ENCODE results near the gene GPR15.

GPR15 gene

GRCh38 chr3:98531622-98532274, at the start of gene GPR15:
Gene GPR15, plus strand, starts transcription at chr3:98531978. Its CDS starts 56 bp downstream, at chr3:98532034.
- DNase-seq: no peak

DNA sequence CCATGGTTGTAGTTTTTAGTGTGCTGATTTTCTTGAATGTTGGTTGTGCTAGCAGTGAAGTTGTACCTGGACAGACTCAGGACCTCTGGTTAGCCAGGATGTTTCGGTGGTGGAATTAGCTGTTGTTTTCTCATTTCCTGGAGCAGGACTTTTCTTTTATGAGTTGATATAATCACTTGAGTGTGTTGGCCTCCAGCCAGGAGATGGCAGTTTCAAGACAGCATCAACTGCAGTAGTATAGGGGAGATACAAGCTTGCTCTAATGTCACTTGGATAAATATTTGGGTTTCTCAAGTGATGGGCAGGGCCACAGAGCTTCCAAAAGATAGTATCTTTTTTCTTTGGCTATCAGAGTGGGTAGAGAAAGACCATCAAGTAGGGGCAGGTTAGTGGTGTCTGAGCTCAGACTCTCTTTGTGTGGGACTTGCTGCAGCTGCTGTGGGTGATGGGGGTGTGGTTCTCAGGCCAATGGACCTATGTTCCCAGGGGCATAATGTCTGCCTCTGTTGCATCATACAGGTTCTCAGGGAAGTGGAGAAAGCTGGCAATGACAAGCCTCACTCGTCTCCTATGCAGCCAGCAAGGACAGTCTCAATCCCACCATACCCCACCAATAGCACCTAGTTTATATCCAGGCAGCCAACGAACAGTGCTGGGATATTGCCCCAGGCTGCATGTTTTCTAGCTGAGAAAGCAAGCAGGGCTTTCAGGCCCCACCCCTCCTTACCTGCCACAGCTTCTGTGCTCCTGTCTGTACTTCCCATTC, 48.9 kb upstream of the GPR15 start:
- no peak for DNase-seq

DNA sequence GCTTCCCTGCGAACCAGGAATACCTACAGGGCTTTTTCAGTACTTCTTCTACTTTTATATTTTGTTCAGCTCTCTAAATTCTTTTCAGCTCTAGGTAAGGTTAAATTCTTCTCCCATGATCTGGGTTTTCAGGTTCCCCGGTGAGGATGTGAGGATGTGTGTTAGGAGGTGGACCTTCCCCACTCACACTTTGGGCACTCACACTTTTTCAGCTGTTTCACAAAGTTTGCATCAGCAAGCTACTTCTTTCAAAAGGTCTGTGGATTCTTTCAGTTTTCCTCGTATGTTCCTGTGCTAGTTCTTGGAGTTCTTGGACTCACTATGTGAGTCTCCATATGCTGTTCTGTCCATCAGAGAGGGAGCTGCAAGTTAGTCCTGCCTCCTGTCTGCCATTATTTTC, 48.2 kb upstream of the GPR15 start:
- DNase-seq: no peak

DNA sequence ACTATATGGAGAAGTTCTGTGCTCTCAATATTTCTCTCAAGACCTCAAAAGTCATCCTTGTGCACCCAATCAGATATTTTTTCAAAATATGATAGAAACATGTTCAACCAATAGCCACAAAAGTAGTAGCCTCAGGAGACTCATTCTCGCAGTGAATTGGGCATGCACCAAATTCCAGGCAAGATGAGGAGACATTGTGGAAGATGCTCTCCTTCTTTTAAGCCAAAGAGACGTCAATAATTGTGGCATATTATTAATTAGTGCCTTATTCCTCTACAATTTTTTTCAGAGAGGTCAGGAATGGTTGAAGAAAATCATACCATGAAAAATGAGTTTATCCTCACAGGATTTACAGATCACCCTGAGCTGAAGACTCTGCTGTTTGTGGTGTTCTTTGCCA, 34.4 kb upstream of the GPR15 start, which contains the start of gene OR5K2:
Gene OR5K2 (plus strand): TSS at position 301 of the 400 bp plus-strand sequence. CDS start 0 bp downstream, at position 301.
- DNase-seq: no peak

GRCh38 chr3:98500019-98500418, 31.8 kb upstream of the GPR15 start:
- no peak for DNase-seq

- DNase-seq: no peak
Observed at GRCh38 chr3:98501270-98501669, 30.5 kb upstream of the GPR15 start.

DNA sequence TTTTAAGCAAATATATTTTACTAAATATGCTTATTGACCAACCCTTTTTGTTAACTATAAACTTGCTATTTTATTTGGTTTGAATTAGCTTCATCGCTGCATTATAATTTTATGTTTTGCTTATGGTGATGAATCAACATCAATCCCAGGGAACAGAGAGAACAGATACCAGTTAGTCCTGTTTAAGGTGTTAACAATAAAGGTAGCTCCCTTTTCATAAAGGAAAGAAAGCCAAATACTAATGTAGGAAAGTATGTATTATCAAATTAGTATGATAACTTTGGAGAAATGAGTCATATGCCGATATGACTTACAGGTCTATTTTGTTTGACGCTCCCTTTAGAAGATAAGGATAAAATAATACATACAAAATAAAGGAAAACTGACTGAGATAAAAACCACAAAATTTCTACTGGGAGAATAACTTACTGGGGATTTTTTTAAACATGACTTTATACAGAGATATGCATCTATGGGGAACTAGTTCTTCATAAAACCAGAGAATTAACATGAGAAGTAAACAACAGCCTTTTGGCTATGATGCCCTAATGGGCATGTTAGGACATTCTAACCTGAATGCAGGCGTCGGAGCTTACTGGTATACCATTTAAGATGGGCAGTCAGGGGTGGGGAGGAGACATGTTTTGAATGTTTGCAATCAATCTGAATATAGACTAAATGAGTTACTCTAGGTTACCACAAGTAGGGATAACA, 29.8 kb upstream of the GPR15 start:
- DNase-seq: no peak

DNA sequence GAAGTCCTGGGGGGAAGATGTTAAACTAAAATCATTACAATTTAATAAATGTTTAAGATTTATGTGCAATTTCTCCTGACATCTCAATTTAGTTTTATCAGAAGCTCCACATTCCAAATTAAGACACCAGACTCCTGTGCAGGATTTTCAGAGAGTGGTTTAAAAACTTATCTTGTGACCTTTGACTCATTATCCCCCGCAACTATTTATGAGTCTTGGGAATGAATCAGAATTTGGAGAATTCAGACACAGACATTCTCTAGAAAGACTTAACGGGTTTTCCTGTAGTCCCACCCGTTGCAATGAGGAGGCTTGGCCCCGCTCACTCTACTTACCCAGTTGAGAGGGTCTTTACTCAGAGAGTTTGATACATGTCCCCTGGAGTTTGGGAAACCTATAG, 27.2 kb upstream of the GPR15 start:
- DNase-seq: no peak

GRCh38 chr3:98508582-98508981, 23.2 kb upstream of the GPR15 start:
- DNase-seq: no peak

- DNase-seq: no peak
Observed at GRCh38 chr3:98512576-98512975, 19.2 kb upstream of the GPR15 start.

GRCh38 chr3:98513091-98513511, 18.7 kb upstream of the GPR15 start:
- DNase-seq: no peak

DNA sequence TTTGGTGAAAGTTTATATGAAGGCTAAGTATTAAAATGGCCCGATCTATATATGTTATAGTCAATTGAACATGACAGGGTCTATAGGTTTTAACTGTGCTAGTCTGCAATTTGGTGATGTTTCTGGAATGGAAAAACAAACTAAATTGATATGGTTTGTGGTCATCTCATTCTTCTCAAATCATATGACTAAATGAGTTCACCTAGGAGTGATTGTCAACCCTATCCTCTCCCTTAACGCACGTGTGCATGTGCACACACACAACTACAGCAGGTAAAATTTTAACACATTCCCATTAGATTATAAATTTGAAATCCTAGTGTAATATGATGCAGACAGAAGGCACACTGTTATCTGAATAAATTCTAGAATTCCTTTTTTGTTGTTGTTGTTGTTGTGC, 18.0 kb upstream of the GPR15 start:
- DNase-seq: no peak

DNA sequence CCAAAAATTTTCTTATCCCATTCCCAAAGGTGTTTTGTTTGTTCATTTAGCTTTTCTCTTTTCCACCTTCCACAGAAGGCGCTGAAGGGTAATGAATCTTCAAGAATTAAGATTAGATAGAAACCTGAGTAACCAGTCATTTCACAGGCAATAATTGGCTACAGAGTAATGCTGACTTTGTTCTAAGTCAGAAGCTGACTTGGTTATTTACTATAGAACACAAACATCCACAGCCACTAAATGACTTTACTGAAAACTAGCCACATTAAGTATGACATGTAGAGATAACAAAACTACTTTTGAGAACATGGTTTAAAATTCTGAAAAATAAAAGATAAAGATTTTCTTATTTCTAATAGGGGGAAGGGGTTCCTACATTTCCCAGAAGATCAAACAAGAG, 16.8 kb upstream of the GPR15 start:
- DNase-seq: no peak

DNA sequence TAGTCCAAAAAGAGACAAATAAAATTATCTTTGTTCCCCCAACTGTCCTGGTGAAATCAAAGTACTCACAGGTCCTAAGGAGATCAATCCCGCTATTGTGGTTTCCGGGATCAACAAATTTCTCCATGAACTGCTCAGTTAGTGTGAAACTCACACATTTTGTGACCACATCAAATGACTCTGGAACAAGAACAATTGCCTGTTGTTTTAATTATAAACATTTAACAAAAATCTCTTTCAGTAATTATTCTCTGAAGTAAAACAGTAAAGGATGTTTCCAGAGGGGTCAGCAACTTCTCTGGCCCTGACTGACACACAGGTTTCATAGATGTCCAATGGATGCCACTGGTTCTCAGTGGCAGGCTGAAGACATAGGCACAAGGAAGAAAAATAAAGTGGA, 13.0 kb upstream of the GPR15 start:
- DNase-seq: no peak

DNA sequence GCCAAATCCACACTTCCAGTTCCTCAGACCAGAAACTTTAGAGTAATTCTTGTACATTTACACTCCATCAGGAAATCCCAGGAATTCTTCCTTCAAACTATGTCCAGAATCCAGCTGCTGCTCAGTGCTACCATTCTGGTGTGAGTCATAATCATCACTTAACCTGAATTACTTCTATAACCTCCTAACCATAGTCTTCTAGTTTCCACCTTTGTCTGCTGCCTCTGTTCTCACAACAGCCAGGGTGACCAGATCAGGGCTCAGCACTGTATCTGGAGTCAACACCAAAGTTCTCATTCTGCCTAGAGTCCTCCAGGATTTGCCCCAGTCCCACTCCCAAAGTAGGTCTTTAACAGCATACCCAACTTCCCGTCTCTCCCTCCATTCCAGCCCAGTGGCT, 12.4 kb upstream of the GPR15 start:
- no peak for DNase-seq

- peak; percentile 54 for DNase-seq
Observed at GRCh38 chr3:98521897-98522543, 9.8 kb upstream of the GPR15 start.

DNA sequence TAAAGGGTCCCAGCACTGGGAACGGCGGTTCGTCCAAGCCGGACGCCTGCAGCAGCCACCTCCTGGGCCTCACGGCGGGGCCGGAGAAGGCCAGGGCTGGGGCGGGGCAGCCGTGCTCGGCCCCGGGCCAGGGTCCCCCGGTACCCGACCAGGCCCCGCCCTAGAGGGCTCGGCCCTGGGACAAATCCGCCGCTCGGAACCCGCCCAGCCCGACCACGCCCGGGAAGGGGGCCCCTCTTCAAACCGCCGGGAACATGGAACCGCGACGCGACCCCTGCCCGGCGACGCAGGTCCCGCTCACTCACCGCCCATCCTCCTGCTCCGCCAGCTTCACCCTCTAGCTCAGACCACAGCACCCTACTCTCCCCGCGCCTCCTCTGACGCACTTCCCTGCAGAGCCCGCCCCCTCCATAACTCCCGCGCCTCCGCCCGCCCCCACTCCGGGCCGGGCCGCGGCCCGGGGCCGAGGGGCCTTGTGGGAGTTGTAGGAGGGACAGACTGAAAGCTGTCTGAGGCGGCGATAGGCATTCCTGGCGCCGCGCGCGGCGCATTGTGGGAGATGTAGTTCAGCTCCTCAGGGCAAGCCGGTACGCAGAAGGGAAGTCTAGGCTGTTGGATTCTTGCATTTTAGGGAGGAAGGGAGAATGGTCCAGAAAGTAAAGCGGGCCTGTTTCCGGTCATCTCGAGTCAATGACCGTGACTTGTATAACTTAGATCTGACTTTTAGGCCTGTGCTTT, 9.1 kb upstream of the GPR15 start, which contains the start of gene CLDND1:
Gene CLDND1 (minus strand): TSS at position 359 of the 738 bp plus-strand sequence. CDS start 1,478 bp downstream, outside the sequence.
- peak; percentile 97 for DNase-seq

DNA sequence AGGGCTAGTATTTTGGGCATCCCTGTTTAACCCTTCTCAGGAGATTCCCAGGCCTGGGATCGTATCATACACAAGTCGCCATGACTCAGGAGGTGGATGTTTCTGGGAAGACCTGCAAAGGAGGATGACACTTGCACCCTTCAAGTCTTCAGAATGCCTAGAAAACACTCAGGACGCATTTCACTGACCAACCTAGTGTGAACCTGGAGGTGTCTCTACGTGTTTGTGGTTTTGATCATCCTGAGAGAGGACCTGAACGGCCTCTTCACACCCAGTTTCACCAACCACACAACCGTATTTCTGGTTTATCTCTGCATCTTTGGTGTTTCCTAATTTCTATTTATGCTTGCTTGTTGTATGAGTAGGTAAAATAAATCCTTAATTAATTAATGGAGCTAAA, 6.3 kb upstream of the GPR15 start:
- no peak for DNase-seq

DNA sequence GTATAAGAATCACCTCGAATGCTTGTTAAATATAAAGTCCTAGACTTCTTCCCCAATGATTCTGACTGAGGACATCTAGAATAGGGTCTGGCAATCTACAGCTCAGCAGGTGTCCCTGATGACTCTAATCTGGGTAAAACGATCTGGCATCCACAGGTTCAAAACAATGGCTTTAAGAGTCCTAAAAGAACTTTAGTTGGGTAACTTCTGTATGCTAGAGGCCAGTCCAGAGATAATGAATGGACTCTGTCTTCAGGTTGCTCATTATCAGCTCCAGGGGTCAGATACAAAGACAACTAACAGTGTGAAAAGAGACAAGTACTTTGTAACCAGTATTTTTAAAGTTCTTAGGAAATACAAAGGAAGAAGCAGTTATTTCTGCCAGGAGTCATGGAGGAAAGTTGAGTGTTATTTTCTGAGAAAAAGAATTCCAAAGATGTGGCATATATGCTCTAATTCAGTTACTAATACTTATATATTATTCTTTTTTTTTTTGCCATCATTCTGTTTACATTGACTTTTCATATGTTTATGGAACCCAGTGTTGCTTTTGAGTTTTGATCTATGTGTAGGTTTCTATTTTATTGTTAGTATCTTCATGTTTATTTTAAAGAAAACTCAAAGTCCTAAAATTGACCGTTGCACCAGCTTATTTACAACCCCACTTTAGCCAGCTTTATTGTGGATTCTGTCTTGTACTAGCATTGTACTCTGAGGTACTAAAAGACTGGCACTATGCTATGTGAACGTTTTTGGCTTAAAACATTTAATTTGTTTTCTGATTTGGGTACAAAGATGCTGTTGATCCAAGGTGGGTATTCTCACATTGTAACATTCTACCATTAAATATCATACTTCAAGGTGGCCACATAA, 3.1 kb upstream of the GPR15 start:
- DNase-seq: no peak

DNA sequence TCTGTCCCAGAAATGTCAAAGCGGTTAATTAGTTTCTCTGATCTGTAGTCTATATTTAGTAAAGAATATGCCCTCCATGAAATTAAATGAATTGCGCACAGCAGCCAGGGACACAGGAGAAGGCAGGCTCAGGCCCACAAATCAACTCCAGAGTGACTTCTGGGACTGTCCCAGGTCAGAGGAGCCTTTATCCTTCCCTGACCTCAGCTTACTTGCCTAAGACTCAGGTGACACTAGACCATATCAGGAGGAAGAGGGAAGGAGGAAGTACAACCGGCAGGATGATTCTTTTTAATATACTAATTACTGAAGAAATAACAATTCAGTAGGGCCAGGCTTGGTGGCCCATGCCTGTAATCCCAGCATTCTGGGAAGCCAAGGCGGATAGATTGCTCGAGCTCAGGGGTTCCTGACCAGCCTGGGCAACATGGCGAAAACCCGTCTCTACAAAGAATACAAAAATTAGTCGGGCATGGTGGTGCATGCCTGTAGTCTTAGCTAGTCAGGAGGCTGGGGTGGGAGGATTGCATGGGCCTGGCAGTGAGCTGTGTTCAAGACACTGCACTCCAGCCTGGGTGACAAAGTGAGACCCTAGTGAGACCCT, 1.8 kb upstream of the GPR15 start:
- no peak for DNase-seq

- DNase-seq: peak; percentile 13
Observed at GRCh38 chr3:98530676-98531075, 1.1 kb upstream of the GPR15 start.
